ENCODE results near the gene COL27A1. TPM values are rescaled to one million over a fixed set of nuclear protein-coding genes. Genes with fewer than 3 reads are reported as not detected.

The COL27A1 gene
- total RNA-seq, 2 donors from 2014 or later: 8.7 to 54.8 TPM

DNA sequence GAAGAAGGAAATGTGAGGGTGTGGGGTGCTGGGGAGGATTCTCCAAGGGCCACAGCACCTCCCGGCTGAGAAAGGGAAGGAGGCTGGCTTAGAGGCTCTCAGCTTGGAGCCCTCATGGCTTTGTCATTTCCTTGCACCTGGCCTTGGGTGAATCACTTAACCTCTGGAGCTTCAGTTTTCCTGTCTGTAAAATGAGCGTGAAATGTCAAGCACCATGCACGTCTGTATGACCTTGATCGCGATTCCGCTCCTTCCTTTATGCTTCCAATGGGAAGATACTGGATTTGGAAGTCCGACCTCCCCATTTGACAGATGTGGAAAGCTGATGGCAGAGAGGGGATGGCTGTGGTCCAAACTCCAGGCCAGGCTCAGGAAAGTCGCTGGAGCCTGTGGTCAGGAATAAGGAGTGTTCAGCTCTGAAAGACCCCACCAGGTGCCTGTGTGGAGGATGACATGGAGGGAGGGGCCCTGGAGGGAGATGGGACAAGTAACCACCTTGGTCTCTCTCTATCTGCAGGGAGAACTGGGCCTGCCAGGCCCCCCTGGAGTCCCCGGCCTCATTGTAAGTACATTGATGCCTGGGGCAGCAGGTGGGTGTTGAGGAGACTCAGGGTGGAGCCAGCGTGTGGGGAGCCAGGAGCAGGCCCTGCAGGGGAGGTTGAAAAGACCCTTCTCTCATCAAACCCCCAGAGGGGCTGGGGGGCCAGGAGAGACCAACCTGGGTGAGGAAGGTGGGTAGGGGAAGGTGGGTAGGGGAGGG is 66.5 kb downstream of the COL27A1 start:
- H3K4me3 ChIP-seq: no peak overlapping the region
- H3K9me3 ChIP-seq: no peaks in the 10 kb centered on the region
- WGBS: 94% methylated on average over 10 of the region's 10 CpGs
- intact Hi-C loops (cut with DNase I): no loop called here
- no peaks in the 10 kb centered on the region for H3K36me3 ChIP-seq
- DNase-seq (ENCODE audit: low spot score): no peak
- no peaks in the 10 kb centered on the region for H3K27me3 ChIP-seq (replicated peaks; ENCODE audit: insufficient read depth)
- no peak overlapping the region for H3K27ac ChIP-seq
- no peaks in the 10 kb centered on the region for H3K4me1 ChIP-seq (replicated peaks)
- TF ChIP-seq CTCF (IDR thresholded peaks at IDR 0.05) (no peak), POLR2AphosphoS5 (IDR thresholded peaks at IDR 0.05) (no peak), POLR2A (IDR thresholded peaks at IDR 0.05) (no peak)

DNA sequence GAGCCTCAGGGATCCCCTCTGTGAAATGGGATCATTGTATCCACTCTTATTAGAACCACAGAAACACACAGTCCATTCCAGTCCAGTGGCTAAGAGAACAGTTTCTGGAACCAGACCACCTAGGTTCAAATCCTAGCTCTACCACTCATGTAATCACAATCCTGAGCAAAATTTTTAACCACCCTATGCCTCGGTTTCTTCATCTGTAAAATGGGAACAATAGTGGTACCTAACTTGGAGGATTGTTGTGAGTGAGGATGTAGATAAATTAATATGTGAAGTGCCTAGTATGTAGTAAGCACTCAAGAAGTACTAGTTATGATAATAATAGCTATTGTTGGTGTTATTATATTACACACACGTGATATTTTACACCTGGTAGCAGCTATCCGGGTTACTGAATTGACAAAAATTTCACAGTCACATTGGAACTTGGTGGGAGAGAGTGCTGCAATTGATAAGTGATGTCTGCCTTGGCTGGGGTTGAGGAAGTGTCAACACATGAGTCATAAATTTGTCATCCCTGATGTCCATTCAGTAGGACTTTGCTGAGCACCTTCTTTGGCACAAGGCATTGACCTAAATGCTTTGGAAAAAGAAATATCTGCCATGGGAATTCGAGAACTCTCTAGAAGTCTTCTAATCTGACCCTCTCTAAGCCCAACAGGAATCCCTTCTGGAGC is 68.4 kb downstream of the COL27A1 start:
- no peaks in the 10 kb centered on the region for H3K4me1 ChIP-seq (replicated peaks)
- H3K4me3 ChIP-seq: no peak overlapping the region
- 68% methylated on average over 4 of the region's 4 CpGs for WGBS
- no peak for DNase-seq (ENCODE audit: low spot score)
- H3K27ac ChIP-seq: no peak overlapping the region
- intact Hi-C loops (cut with DNase I): no loop called here
- H3K36me3 ChIP-seq: no peaks in the 10 kb centered on the region
- no peaks in the 10 kb centered on the region for H3K27me3 ChIP-seq (replicated peaks; ENCODE audit: insufficient read depth)
- no peak for TF ChIP-seq CTCF (IDR thresholded peaks at IDR 0.05)
- no peak for TF ChIP-seq POLR2A (IDR thresholded peaks at IDR 0.05)
- TF ChIP-seq POLR2AphosphoS5 (IDR thresholded peaks at IDR 0.05): no peak
- H3K9me3 ChIP-seq: no peaks in the 10 kb centered on the region

DNA sequence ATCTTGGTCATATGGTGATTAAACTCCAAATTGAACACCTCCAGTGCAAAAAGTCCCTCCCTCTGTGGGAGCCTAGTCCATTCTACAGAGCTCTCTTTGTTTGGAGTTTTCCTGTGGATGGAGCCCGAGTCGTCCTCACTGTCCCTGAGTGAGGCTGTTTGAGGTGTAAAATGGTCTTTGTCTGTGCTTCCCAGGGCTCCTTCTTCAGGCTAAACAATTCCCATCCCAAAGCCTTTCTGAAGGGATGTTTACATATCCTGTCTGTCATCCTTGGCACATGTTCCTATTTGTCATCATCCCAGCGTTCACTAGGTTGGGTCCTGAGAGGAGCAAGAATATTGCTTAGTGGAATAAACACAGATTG is 68.9 kb downstream of the COL27A1 start:
- no peaks in the 10 kb centered on the region for H3K4me1 ChIP-seq (replicated peaks)
- no peak for DNase-seq (ENCODE audit: low spot score)
- intact Hi-C loops (cut with DNase I): no loop called here
- no peak overlapping the region for H3K27ac ChIP-seq
- TF ChIP-seq POLR2AphosphoS5 (IDR thresholded peaks at IDR 0.05) (no peak), POLR2A (IDR thresholded peaks at IDR 0.05) (no peak), CTCF (IDR thresholded peaks at IDR 0.05) (no peak)
- no peaks in the 10 kb centered on the region for H3K36me3 ChIP-seq
- no peaks in the 10 kb centered on the region for H3K27me3 ChIP-seq (replicated peaks; ENCODE audit: insufficient read depth)
- WGBS: 42% methylated on average over 3 of the region's 3 CpGs
- H3K9me3 ChIP-seq: no peaks in the 10 kb centered on the region
- H3K4me3 ChIP-seq: no peak overlapping the region

GRCh38 chr9:114225561-114226212 is 70.3 kb downstream of the COL27A1 start:
- WGBS: 63% methylated on average over 11 of the region's 11 CpGs
- Histone ChIP-seq H3K4me1 (replicated peaks) (no peaks in the 10 kb centered on the region), H3K27ac (no peak overlapping the region), H3K36me3 (no peaks in the 10 kb centered on the region), H3K9me3 (no peaks in the 10 kb centered on the region), H3K27me3 (replicated peaks; ENCODE audit: insufficient read depth) (no peaks in the 10 kb centered on the region), H3K4me3 (no peak overlapping the region)
- intact Hi-C loops (cut with DNase I): no loop called here
- TF ChIP-seq CTCF (IDR thresholded peaks at IDR 0.05): no peak
- no peak for TF ChIP-seq POLR2A (IDR thresholded peaks at IDR 0.05)
- no peak for TF ChIP-seq POLR2AphosphoS5 (IDR thresholded peaks at IDR 0.05)
- DNase-seq (ENCODE audit: low spot score): no peak

All from prostate gland (tissue), 2 donors.